Panc1 (cell line): Measurements from ENCODE around the gene SGCA. TPM values are rescaled to one million over a fixed set of nuclear protein-coding genes. Genes with fewer than 3 reads are reported as not detected.

Source experiments
- ATAC-seq: fragments of 200-7000 bp; cut with Tn5 transposase; 2 replicates; pipeline ENCODE4 v1.9.1; 2020; ENCODE audit warnings: mild to moderate bottlenecking, moderate library complexity
- BruUV-seq: library from RNA; stranded (reverse); fragments of 400-500 nt; replicated peaks from 2 replicates; lab custom pipeline; 2021; lab: Mats Ljungman, UMichigan
- CTCF ChIA-PET: fragments of 300-600 bp; sonication (Branson Sonifier 250); formaldehyde crosslinking; loops from one replicate; lab custom pipeline; 2022; ENCODE audit warnings: antibody characterized with exemption; lab: Charles Lee
- POLR2A ChIA-PET: fragments of 300-600 bp; sonication (Branson Sonifier 250); formaldehyde crosslinking; loops from one replicate; lab custom pipeline; 2022; ENCODE audit warnings: antibody characterized with exemption; lab: Charles Lee
- DNase-seq: peaks from one replicate; pipeline ENCODE4 v3.0.0-alpha.2; 2010; ENCODE audit warnings: low read depth, low spot score
- H3K27ac ChIP-seq: 2 replicates; pipeline ENCODE4 v1.5.1; 2011; ENCODE audit warnings: mild to moderate bottlenecking, low read length, inconsistent platforms
- H3K27me3 ChIP-seq: fragments of 200-500 bp; sonication (Bioruptor generic); 2 replicates; pipeline ENCODE4 v1.6.0; 2014; ENCODE audit warnings: low read length, inconsistent platforms; ENCODE audit not compliant: control insufficient read depth, insufficient read depth
- H3K36me3 ChIP-seq: fragments of 200-500 bp; sonication (Bioruptor generic); 2 replicates; pipeline ENCODE4 v1.5.1; 2014; ENCODE audit warnings: inconsistent platforms, mild to moderate bottlenecking, low read length, moderate library complexity; ENCODE audit not compliant: control insufficient read depth, insufficient read depth
- H3K4me1 ChIP-seq: 2 replicates; pipeline ENCODE4 v1.5.1; 2011; ENCODE audit warnings: inconsistent platforms, mild to moderate bottlenecking, low read length, moderate library complexity; ENCODE audit not compliant: control insufficient read depth, insufficient read depth
- H3K4me3 ChIP-seq, 2 experiments: 2 replicates each; pipeline ENCODE4 v1.5.1; 2011 to 2012; ENCODE audit warnings: low read depth in 2 of 2, low read length in 2 of 2, mild to moderate bottlenecking in 2 of 2, inconsistent platforms in 1 of 2, moderate library complexity in 1 of 2
- H3K9me3 ChIP-seq: fragments of 200-500 bp; sonication (Bioruptor generic); 2 replicates; pipeline ENCODE4 v1.5.1; 2014; ENCODE audit warnings: low read depth, mild to moderate bottlenecking, inconsistent platforms, low read length, moderate library complexity; ENCODE audit not compliant: control insufficient read depth, insufficient read depth
- POLR2AphosphoS5 ChIP-seq: IDR thresholded peaks from 2 replicates; pipeline ENCODE4 v1.6.1; 2012; ENCODE audit warnings: mild to moderate bottlenecking, low read depth, low read length, moderate library complexity
- REST ChIP-seq, 2 experiments: IDR thresholded peaks; 2 replicates each; pipeline ENCODE4 v1.6.1; 2011 to 2012; ENCODE audit warnings: low read depth in 2 of 2, control low read depth in 1 of 2, low read length in 1 of 2, mild to moderate bottlenecking in 1 of 2, moderate library complexity in 1 of 2; ENCODE audit not compliant: insufficient read depth in 1 of 2
- SIN3A ChIP-seq: IDR thresholded peaks from 2 replicates; pipeline ENCODE4 v1.6.1; 2012; ENCODE audit warnings: low read depth, mild to moderate bottlenecking, low read length, moderate library complexity, borderline replicate concordance; ENCODE audit not compliant: insufficient read depth
- TCF7L2 ChIP-seq: IDR thresholded peaks from 2 replicates; pipeline ENCODE4 v1.6.1; 2011; ENCODE audit warnings: mild to moderate bottlenecking, low read depth, low read length, inconsistent platforms
- in situ Hi-C: cut with HindIII; loops from 2 replicates; pipeline ENCODE4 v1.10.0; 2016; ENCODE audit warnings: low sequenced_read_pairs, low pct_unique_long_range_greater_than_20kb
- intact Hi-C: fragments of 100-400 bp; cut with micrococcal nuclease; formaldehyde crosslinking; loops from one replicate; pipeline ENCODE4 v1.10.0; 2022; ENCODE audit not compliant: unreplicated experiment
- total RNA-seq: library from RNA; stranded (reverse); gene quantifications from one replicate; pipeline ENCODE4 v1.2.1, GENCODE V29; 2021; ENCODE audit not compliant: unreplicated experiment
- TF ChIP-seq, protein P1 (sequence below): fragments of 450-650 bp; IDR thresholded peaks from 2 replicates; pipeline ENCODE4 v1.5.1; 2017; ENCODE audit warnings: mild to moderate bottlenecking

SGCA gene
- total RNA-seq, 1 experiment from 2014 or later: not detected

DNA sequence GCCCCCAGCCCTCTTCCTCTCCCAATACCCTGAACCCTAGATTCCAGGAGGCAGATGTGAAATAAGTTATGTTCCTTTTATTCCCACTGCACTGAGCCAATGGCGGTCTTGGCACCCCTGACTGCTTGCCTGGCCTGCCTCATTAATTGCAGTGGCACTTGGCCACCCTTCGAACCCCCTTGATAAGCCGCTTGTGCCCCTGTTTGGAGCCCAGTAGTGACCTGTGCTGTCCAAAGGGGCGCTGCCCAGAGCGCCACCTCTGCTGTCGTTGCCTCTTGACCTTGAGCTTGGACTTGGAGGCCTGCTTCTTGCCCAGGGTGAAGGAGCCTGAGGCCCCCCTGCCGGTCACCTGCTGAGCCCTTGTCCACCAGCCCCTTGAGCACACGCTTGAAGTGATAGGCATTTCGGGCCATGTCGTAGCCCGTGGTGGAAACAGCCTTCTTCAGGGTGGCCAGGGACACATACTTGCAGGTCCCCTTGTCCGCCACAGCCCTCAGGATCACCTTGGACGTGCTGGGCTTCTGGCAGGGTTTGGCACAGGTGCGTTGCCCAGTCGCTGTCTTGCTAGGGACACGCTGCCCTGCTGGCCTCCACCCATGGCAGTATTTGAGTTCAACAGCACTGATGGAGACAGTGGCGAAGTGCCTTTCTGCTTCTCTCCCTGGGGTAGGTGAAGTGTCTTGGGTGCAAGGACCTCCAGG, 5.7 kb downstream of the SGCA start:
- intact Hi-C loops: no loop called here
- Histone ChIP-seq H3K4me1 (peaks cover 11% of the 10 kb centered on the region), H3K9me3 (no peaks in the 10 kb centered on the region), H3K36me3 (no peaks in the 10 kb centered on the region), H3K27me3 (no peaks in the 10 kb centered on the region), H3K27ac (no peak overlapping the region), H3K4me3 (no peak overlapping the region)
- ATAC-seq (no peak), DNase-seq (no peak)
- no TSS peak for BruUV-seq
- POLR2A ChIA-PET: no interaction called here
- CTCF ChIA-PET: no interaction called here
- TF ChIP-seq SIN3A: no peak
- TF ChIP-seq, protein P1, sequence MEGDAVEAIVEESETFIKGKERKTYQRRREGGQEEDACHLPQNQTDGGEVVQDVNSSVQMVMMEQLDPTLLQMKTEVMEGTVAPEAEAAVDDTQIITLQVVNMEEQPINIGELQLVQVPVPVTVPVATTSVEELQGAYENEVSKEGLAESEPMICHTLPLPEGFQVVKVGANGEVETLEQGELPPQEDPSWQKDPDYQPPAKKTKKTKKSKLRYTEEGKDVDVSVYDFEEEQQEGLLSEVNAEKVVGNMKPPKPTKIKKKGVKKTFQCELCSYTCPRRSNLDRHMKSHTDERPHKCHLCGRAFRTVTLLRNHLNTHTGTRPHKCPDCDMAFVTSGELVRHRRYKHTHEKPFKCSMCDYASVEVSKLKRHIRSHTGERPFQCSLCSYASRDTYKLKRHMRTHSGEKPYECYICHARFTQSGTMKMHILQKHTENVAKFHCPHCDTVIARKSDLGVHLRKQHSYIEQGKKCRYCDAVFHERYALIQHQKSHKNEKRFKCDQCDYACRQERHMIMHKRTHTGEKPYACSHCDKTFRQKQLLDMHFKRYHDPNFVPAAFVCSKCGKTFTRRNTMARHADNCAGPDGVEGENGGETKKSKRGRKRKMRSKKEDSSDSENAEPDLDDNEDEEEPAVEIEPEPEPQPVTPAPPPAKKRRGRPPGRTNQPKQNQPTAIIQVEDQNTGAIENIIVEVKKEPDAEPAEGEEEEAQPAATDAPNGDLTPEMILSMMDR: no peak
- no peak for TF ChIP-seq POLR2AphosphoS5
- TF ChIP-seq REST (IDR thresholded peaks at IDR 0.05; ENCODE audit: insufficient read depth in 1 of 2, low read depth in 2 of 2, low read length in 1 of 2): no peak
- TF ChIP-seq TCF7L2: no peak
- in situ Hi-C loops: no loop called here

- BruUV-seq: no TSS peak
- ChIA-PET POLR2A (no interaction called here), CTCF (no interaction called here)
- no peaks in the 10 kb centered on the region for H3K27me3 ChIP-seq
- in situ Hi-C loops (no loop called here), intact Hi-C loops (no loop called here)
- TF ChIP-seq TCF7L2 (no peak), REST (IDR thresholded peaks at IDR 0.05; ENCODE audit: insufficient read depth in 1 of 2, low read depth in 2 of 2, low read length in 1 of 2) (no peak), SIN3A (no peak), POLR2AphosphoS5 (no peak)
- TF ChIP-seq, protein P1: no peak
- no peak for DNase-seq
- H3K4me3 ChIP-seq: no peak overlapping the region
- H3K27ac ChIP-seq: no peak overlapping the region
- no peaks in the 10 kb centered on the region for H3K36me3 ChIP-seq
- H3K4me1 ChIP-seq: peaks cover 15% of the 10 kb centered on the region
- ATAC-seq: no peak
- H3K9me3 ChIP-seq: no peaks in the 10 kb centered on the region
Observed at GRCh38 chr17:50172130-50172529, 6.3 kb downstream of the SGCA start.
